ENCODE measurements around the gene ADORA2B. TPM values are rescaled to one million over a fixed set of nuclear protein-coding genes. Genes with fewer than 3 reads are reported as not detected.

ADORA2B gene
- total and polyA plus RNA-seq, 3 donors from 2014 or later = 1.6 to 2.5 (median 2.3) TPM

DNA sequence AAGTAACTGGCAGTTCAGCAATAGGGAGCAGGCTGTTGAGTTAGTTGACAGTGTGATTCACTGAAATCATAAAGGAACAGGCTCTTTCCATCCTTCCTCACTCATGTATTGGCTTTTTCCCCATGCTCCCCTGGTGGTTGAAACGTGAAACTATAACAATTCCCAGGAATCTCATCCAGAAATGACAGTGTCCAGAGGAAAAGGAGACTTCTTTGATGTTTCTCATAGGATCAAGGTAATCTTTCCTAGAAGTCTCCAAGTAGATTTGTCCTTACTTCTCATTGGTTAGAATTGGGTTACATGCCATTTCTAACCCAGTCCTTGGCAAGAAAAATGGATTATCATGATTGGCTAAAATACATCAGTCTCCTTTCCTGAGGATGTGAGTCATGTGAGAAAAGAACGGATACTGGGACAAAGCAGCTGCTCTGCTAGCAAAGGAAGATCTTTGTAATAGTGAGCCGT is 69.0 kb downstream of the ADORA2B start:
- Histone ChIP-seq H3K4me3 (no peak overlapping the region), H3K4me1 (no peaks in the 10 kb centered on the region), H3K27ac (no peak overlapping the region), H3K27me3 (no peaks in the 10 kb centered on the region), H3K36me3 (ENCODE audit: low read depth, missing control alignments) (no peaks in the 10 kb centered on the region), H3K9me3 (no peaks in the 10 kb centered on the region)
- no peak for TF ChIP-seq POLR2A (IDR thresholded peaks at IDR 0.05)
- TF ChIP-seq, protein P1, sequence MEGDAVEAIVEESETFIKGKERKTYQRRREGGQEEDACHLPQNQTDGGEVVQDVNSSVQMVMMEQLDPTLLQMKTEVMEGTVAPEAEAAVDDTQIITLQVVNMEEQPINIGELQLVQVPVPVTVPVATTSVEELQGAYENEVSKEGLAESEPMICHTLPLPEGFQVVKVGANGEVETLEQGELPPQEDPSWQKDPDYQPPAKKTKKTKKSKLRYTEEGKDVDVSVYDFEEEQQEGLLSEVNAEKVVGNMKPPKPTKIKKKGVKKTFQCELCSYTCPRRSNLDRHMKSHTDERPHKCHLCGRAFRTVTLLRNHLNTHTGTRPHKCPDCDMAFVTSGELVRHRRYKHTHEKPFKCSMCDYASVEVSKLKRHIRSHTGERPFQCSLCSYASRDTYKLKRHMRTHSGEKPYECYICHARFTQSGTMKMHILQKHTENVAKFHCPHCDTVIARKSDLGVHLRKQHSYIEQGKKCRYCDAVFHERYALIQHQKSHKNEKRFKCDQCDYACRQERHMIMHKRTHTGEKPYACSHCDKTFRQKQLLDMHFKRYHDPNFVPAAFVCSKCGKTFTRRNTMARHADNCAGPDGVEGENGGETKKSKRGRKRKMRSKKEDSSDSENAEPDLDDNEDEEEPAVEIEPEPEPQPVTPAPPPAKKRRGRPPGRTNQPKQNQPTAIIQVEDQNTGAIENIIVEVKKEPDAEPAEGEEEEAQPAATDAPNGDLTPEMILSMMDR (IDR thresholded peaks at IDR 0.05) = peak; percentile 24 to 44 (median 41)
- no peak for DNase-seq
- 53 to 60% methylated on average over 3 of the region's 3 CpGs for WGBS, 2 donors
- intact Hi-C loops (cut with DNase I; ENCODE audit: low total_unique reads) = no loop called here

DNA sequence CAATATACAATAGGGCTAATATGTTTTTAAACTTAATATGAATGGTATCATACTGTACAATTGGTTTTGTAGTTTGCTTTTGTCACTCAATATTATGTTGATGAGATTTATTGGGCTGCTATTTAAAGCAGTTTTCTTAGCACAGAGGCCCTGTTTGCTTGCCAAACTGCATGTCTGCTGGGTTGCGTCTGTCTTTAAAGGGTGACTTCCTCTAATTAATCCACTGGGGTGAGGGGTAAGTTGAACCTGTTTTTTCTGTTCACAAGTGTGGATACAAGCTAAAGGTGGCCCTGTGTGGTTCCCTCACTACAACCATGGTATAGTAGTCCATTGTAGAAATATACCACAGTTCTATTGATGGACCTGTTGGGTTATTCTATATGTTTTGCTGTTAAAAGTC is 74.4 kb downstream of the ADORA2B start:
- Histone ChIP-seq H3K4me3 (no peak overlapping the region), H3K4me1 (no peaks in the 10 kb centered on the region), H3K27me3 (no peaks in the 10 kb centered on the region), H3K9me3 (no peaks in the 10 kb centered on the region), H3K27ac (no peak overlapping the region), H3K36me3 (ENCODE audit: low read depth, missing control alignments) (no peaks in the 10 kb centered on the region)
- TF ChIP-seq, protein P1 (IDR thresholded peaks at IDR 0.05) = no peak
- TF ChIP-seq POLR2A (IDR thresholded peaks at IDR 0.05) = no peak
- intact Hi-C loops (cut with DNase I; ENCODE audit: low total_unique reads) = no loop called here
- 82 to 93% methylated on average over 1 of the region's 1 CpG for WGBS, 2 donors
- DNase-seq = no peak

DNA sequence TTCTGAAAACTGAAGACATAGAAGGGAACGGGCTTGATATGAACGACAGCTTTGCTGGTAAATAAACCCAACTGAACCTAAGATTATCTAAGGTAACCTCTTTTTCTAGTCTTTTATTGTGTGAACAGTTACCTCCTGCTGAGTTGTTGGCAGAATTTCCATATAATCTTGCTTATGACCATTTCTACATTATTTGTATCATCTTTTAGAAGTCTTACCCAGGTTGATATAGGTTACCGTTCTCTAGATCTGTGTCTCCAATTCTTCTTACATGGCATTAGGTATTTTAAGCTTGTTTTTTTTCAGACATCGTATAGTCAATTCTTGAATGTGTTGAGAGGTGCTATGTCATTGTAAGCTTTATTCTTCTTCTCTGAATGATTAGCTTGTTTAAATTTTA is 79.0 kb downstream of the ADORA2B start:
- intact Hi-C loops (cut with DNase I; ENCODE audit: low total_unique reads) = no loop called here
- H3K4me1 ChIP-seq = no peaks in the 10 kb centered on the region
- H3K4me3 ChIP-seq = no peak overlapping the region
- no peak for DNase-seq
- no peak overlapping the region for H3K27ac ChIP-seq
- TF ChIP-seq, protein P1 (IDR thresholded peaks at IDR 0.05) = no peak
- TF ChIP-seq POLR2A (IDR thresholded peaks at IDR 0.05) = no peak
- 72% methylated on average over 4 of the region's 4 CpGs for WGBS, 2 donors
- no peaks in the 10 kb centered on the region for H3K9me3 ChIP-seq
- H3K27me3 ChIP-seq = no peaks in the 10 kb centered on the region
- peaks cover 1% of the 10 kb centered on the region for H3K36me3 ChIP-seq (ENCODE audit: low read depth, missing control alignments)

DNA sequence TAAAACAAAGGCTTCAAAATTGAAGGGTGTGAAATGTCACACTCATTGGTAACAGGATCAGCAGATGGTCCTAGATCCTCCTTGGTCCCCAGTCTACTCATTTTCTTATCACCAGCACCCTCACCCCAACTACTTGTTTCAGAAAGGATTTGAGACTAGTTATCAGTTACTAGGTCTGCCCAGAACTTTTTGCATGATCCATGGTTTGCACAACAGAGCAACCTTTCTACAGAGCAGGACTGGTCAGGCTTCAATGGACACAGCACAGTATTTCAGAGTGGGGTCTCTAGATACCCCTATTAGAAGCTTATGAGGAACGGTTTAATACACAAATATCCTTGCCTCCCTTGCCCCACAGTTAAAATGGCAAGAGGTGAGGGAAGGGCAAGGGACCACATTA is 80.3 kb downstream of the ADORA2B start:
- Histone ChIP-seq H3K27ac (no peak overlapping the region), H3K27me3 (no peaks in the 10 kb centered on the region), H3K4me3 (no peak overlapping the region), H3K36me3 (ENCODE audit: low read depth, missing control alignments) (peaks cover 4% of the 10 kb centered on the region), H3K4me1 (no peaks in the 10 kb centered on the region), H3K9me3 (no peaks in the 10 kb centered on the region)
- no peak for TF ChIP-seq POLR2A (IDR thresholded peaks at IDR 0.05)
- TF ChIP-seq, protein P1 (IDR thresholded peaks at IDR 0.05) = no peak
- whole genome bisulfite sequencing, 2 donors = 91 to 94% methylated on average over 1 of the region's 1 CpG
- DNase-seq = no peak
- intact Hi-C loops (cut with DNase I; ENCODE audit: low total_unique reads) = no loop called here

Other genes with a start within 250 kb of the ADORA2B start
- 10 to 100 TPM; 21.1 to 30.7 TPM for gene ZNF286A, start 245.4 kb upstream of the ADORA2B start, total RNA-seq
- 17.6 TPM for gene ZNF286A, start 245.4 kb upstream of the ADORA2B start, polyA plus RNA-seq (ENCODE audit: insufficient read depth, low read depth, low replicate concordance)
- gene TBC1D26, start 212.8 kb upstream of the ADORA2B start, total RNA-seq = 10 to 100 TPM in 1 of 2 donors, 1 to 10 TPM in 1; 9.8 to 18.7 TPM
- 23.7 TPM for gene TBC1D26, start 212.8 kb upstream of the ADORA2B start, polyA plus RNA-seq (ENCODE audit: insufficient read depth, low read depth, low replicate concordance)
- gene ZSWIM7, start 54.6 kb downstream of the ADORA2B start, total RNA-seq = 10 to 100 TPM; 17.0 to 20.1 TPM
- 36.2 TPM for gene ZSWIM7, start 54.6 kb downstream of the ADORA2B start, polyA plus RNA-seq (ENCODE audit: insufficient read depth, low read depth, low replicate concordance)
- gene TTC19, start 54.7 kb downstream of the ADORA2B start, total RNA-seq = 10 to 100 TPM; 74.1 to 91.2 TPM
- 17.8 TPM for gene TTC19, start 54.7 kb downstream of the ADORA2B start, polyA plus RNA-seq (ENCODE audit: insufficient read depth, low read depth, low replicate concordance)